Liver (tissue), 9 donors: ENCODE data around the gene MXD4. TPM values are rescaled to one million over a fixed set of nuclear protein-coding genes. Genes with fewer than 3 reads are reported as not detected.

Experiments
- DNase-seq: peaks from one replicate; pipeline ENCODE4 v3.0.0-alpha.2; 2017; ENCODE audit warnings: low spot score
- H3K27ac ChIP-seq, 2 donors: one replicate each; pipeline ENCODE4 v1.7.0; 2013; ENCODE audit warnings: inconsistent platforms in 2 of 2, low read length in 2 of 2, control low read depth in 1 of 2, low read depth in 1 of 2, mild to moderate bottlenecking in 1 of 2
- H3K27me3 ChIP-seq, 4 donors: one replicate each; pipeline versions ENCODE4 v1.6.1 to v1.7.0; 2013; ENCODE audit warnings: low read length in 3 of 4, inconsistent platforms in 1 of 4, mild to moderate bottlenecking in 1 of 4, moderate library complexity in 1 of 4; ENCODE audit not compliant: control insufficient read depth in 4 of 4, insufficient read depth in 4 of 4
- H3K36me3 ChIP-seq, 4 donors: one replicate each; pipeline versions ENCODE4 v1.6.1 to v1.7.0; 2013; ENCODE audit warnings: low read length in 3 of 4, mild to moderate bottlenecking in 3 of 4, low read depth in 1 of 4, moderate library complexity in 1 of 4; ENCODE audit not compliant: control insufficient read depth in 4 of 4, insufficient read depth in 3 of 4
- H3K4me1 ChIP-seq, 4 donors: one replicate each; pipeline versions ENCODE4 v1.6.1 to v1.7.0; 2013; ENCODE audit warnings: low read length in 3 of 4, mild to moderate bottlenecking in 3 of 4, moderate library complexity in 1 of 4; ENCODE audit not compliant: control insufficient read depth in 4 of 4, insufficient read depth in 4 of 4
- H3K4me3 ChIP-seq, 3 donors: one replicate each; pipeline versions ENCODE4 v1.6.1 to v1.7.0; 2013; ENCODE audit warnings: low read length in 3 of 3, control low read depth in 1 of 3, low read depth in 1 of 3, mild to moderate bottlenecking in 1 of 3
- H3K9ac ChIP-seq, 2 donors: one replicate each; pipeline ENCODE4 v1.7.0; 2013; ENCODE audit warnings: low read length in 2 of 2, mild to moderate bottlenecking in 2 of 2, moderate library complexity in 2 of 2, control low read depth in 1 of 2, low read depth in 1 of 2
- H3K9me3 ChIP-seq, 4 donors: one replicate each; pipeline versions ENCODE4 v1.6.1 to v1.7.0; 2013; ENCODE audit warnings: low read length in 3 of 4; ENCODE audit not compliant: control insufficient read depth in 4 of 4
- ATF3 ChIP-seq: IDR thresholded peaks from 2 replicates; pipeline ENCODE4 v1.6.1; 2016; ENCODE audit warnings: antibody characterized with exemption
- CTCF ChIP-seq: fragments of 150-350 bp; IDR thresholded peaks from 2 replicates; pipeline ENCODE4 v1.5.1; 2017; ENCODE audit warnings: improper control_type of control experiment, low read depth, low read length; ENCODE audit not compliant: missing input control
- EGR1 ChIP-seq, 2 donors: IDR thresholded peaks; 2 replicates each; pipeline ENCODE4 v1.6.1; 2016 to 2018; ENCODE audit warnings: antibody characterized with exemption in 2 of 2, low read depth in 2 of 2
- FOXA2 ChIP-seq: IDR thresholded peaks from 2 replicates; pipeline ENCODE4 v1.6.1; 2016; ENCODE audit warnings: antibody characterized with exemption
- GABPA ChIP-seq, 2 donors: IDR thresholded peaks in 1 of 2; conservative IDR thresholded peaks in 1 of 2; 2 replicates each; pipeline ENCODE4 v1.6.1; 2016; ENCODE audit warnings: antibody characterized with exemption in 2 of 2, mild to moderate bottlenecking in 1 of 2, moderate library complexity in 1 of 2
- HNF4A ChIP-seq, 2 donors: conservative IDR thresholded peaks; 2 replicates each; pipeline ENCODE4 v1.6.1; 2016; ENCODE audit warnings: antibody characterized with exemption in 2 of 2, mild to moderate bottlenecking in 2 of 2
- HNF4G ChIP-seq: IDR thresholded peaks from 2 replicates; pipeline ENCODE4 v1.6.1; 2016; ENCODE audit warnings: antibody characterized with exemption
- MAX ChIP-seq: IDR thresholded peaks from 2 replicates; pipeline ENCODE4 v1.6.1; 2016; ENCODE audit warnings: antibody characterized with exemption
- NR2F2 ChIP-seq: IDR thresholded peaks from 2 replicates; pipeline ENCODE4 v1.6.1; 2016; ENCODE audit warnings: antibody characterized with exemption
- RXRA ChIP-seq, 2 donors: IDR thresholded peaks; 2 replicates each; pipeline ENCODE4 v1.6.1; 2017 to 2018; ENCODE audit warnings: antibody characterized with exemption in 2 of 2, mild to moderate bottlenecking in 1 of 2
- SP1 ChIP-seq: IDR thresholded peaks from 2 replicates; pipeline ENCODE4 v1.6.1; 2018; ENCODE audit warnings: antibody characterized with exemption, mild to moderate bottlenecking
- TAF1 ChIP-seq: conservative IDR thresholded peaks from 2 replicates; pipeline ENCODE4 v1.6.1; 2016; ENCODE audit warnings: antibody characterized with exemption, mild to moderate bottlenecking
- YY1 ChIP-seq: IDR thresholded peaks from 2 replicates; pipeline ENCODE4 v1.6.1; 2016; ENCODE audit warnings: antibody characterized with exemption, mild to moderate bottlenecking
- ZBTB33 ChIP-seq: IDR thresholded peaks from 2 replicates; pipeline ENCODE4 v1.6.1; 2016; ENCODE audit warnings: antibody characterized with exemption
- WGBS: extraction: QIAGEN DNeasy Blood & Tissue Kit; methylation state at CpG from one replicate; pipeline ENCODE4 v1.1.7; 2013; 5-methylcytosine and 5-hydroxymethylcytosine counted together
- polyA plus RNA-seq, 2 donors: library from polyadenylated mRNA; stranded (reverse) in 1 of 2; unstranded in 1 of 2; fragments of 200-250 nt in 1 of 2; fragments of >200 nt in 1 of 2; fragmentation: Nextera tagmentation in 1 of 2; extraction: Ambion mirVana in 1 of 2; gene quantifications; one replicate each; pipeline versions ENCODE4 v1.2.1 to v1.2.3, GENCODE V29; 2013 to 2015
- total RNA-seq, 2 donors: library from RNA; depleted of rRNA; stranded (reverse); fragments of >200 nt; gene quantifications; one replicate each; pipeline ENCODE4 v1.2.3, GENCODE V29; 2014
- donor health status: healthy.
- donor health status: healthy.
- donor health status: healthy.
- donor health status: healthy.
- donor health status: healthy.

The MXD4 gene
- total and polyA plus RNA-seq, 4 donors = 6.5 to 19.6 (median 15.9) TPM

GRCh38 chr4:2277956-2278355 lies 16.0 kb upstream of the MXD4 start:
- no peaks in the 10 kb centered on the region for H3K9me3 ChIP-seq
- WGBS = 97% methylated on average over 9 of the region's 9 CpGs
- DNase-seq = no peak

GRCh38 chr4:2276581-2277325 lies 14.8 kb upstream of the MXD4 start:
- Histone ChIP-seq H3K4me1 (no peaks in the 10 kb centered on the region), H3K9me3 (no peaks in the 10 kb centered on the region), H3K27ac (no peak overlapping the region), H3K9ac (no peak overlapping the region), H3K4me3 (no peak overlapping the region), H3K27me3 (no peaks in the 10 kb centered on the region), H3K36me3 (no peaks in the 10 kb centered on the region)
- no peak for DNase-seq
- 96% methylated on average over 30 of the region's 30 CpGs for WGBS
- no peak for TF ChIP-seq HNF4A (conservative IDR thresholded peaks at IDR 0.05)
- no peak for TF ChIP-seq MAX
- TF ChIP-seq FOXA2 = no peak
- no peak for TF ChIP-seq HNF4G
- TF ChIP-seq SP1 = no peak
- TF ChIP-seq YY1 = no peak
- TF ChIP-seq GABPA (IDR thresholded peaks at IDR 0.05 in 1 of 2, conservative IDR thresholded peaks at IDR 0.05 in 1 of 2) = no peak
- no peak for TF ChIP-seq ZBTB33
- TF ChIP-seq TAF1 = no peak
- TF ChIP-seq ATF3 = no peak

More at GRCh38 chr4:2277956-2278355, 16.0 kb upstream of the MXD4 start:
- no peak overlapping the region for H3K27ac ChIP-seq
- H3K27me3 ChIP-seq = no peaks in the 10 kb centered on the region
- no peak overlapping the region for H3K4me3 ChIP-seq
- H3K36me3 ChIP-seq = no peaks in the 10 kb centered on the region
- no peak overlapping the region for H3K9ac ChIP-seq
- no peak for TF ChIP-seq RXRA (IDR thresholded peaks at IDR 0.05)
- no peak for TF ChIP-seq HNF4G
- TF ChIP-seq ZBTB33 = no peak
- no peak for TF ChIP-seq CTCF
- TF ChIP-seq NR2F2 = no peak
- TF ChIP-seq GABPA (IDR thresholded peaks at IDR 0.05 in 1 of 2, conservative IDR thresholded peaks at IDR 0.05 in 1 of 2) = no peak
- no peak for TF ChIP-seq FOXA2
- no peak for TF ChIP-seq ATF3
- TF ChIP-seq EGR1 (IDR thresholded peaks at IDR 0.05; ENCODE audit: low read depth in 2 of 2) = no peak
- TF ChIP-seq YY1 = no peak
- no peak for TF ChIP-seq SP1
- H3K4me1 ChIP-seq = no peaks in the 10 kb centered on the region
